ENCODE measurements around the gene SORCS3.

SORCS3 gene

DNA sequence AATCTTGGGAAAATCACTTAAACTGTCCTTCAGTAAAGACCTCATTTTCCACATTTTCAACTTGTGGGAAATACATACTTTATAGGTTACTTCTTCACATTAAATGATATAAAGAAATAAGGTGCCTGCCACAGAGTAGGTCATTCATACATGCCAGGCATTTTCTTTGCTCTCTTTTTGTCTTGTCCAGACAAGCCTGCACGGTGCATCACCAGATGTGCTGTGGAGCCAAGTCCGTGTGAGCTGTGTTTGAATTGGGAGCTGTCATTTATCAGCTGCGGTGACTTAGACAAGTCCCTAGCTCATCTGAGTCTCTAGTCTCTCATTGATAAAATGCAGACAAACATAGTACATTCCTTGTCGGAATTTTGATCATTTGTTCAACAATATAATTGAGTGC is 432.9 kb downstream of the SORCS3 start:
- Histone ChIP-seq H4K20me1 (ENCODE audit: insufficient read depth, low read length, poor library complexity, severe bottlenecking) (no peaks in the 10 kb centered on the region), H3K9ac (ENCODE audit: low read depth, low read length, poor library complexity, severe bottlenecking) (no peak overlapping the region), H3K4me1 (ENCODE audit: insufficient read depth, low read length, poor library complexity, severe bottlenecking) (no peaks in the 10 kb centered on the region), H2AFZ (ENCODE audit: low read length) (no peak overlapping the region), H3K4me3 (ENCODE audit: low read length, poor library complexity, severe bottlenecking) (no peak overlapping the region), H3K36me3 (ENCODE audit: insufficient read depth, low read length) (no peaks in the 10 kb centered on the region), H3K79me2 (ENCODE audit: insufficient read depth, low read length) (no peaks in the 10 kb centered on the region), H3K9me3 (ENCODE audit: insufficient read depth, low read depth, low read length) (no peaks in the 10 kb centered on the region), H3F3A (ENCODE audit: low read depth) (no peaks in the 10 kb centered on the region), H3K27me3 (ENCODE audit: insufficient read depth, low read length, poor library complexity, severe bottlenecking) (no peaks in the 10 kb centered on the region), H3K4me2 (ENCODE audit: low read depth, low read length, poor library complexity, severe bottlenecking) (no peak overlapping the region), H3K9me2 (replicated peaks; ENCODE audit: low read depth, low read length) (no peaks in the 10 kb centered on the region)
- TF ChIP-seq EZH2phosphoT487 (IDR thresholded peaks at IDR 0.05; ENCODE audit: borderline replicate concordance) (no peak), CTCF (conservative IDR thresholded peaks at IDR 0.05; ENCODE audit: low read length) (no peak)

GRCh38 chr10:105075031-105075430 is 433.9 kb downstream of the SORCS3 start:
- no peak overlapping the region for H3K4me3 ChIP-seq (ENCODE audit: low read length, poor library complexity, severe bottlenecking)
- H3K4me1 ChIP-seq (ENCODE audit: insufficient read depth, low read length, poor library complexity, severe bottlenecking): no peaks in the 10 kb centered on the region
- no peaks in the 10 kb centered on the region for H3K36me3 ChIP-seq (ENCODE audit: insufficient read depth, low read length)
- no peaks in the 10 kb centered on the region for H3K9me3 ChIP-seq (ENCODE audit: insufficient read depth, low read depth, low read length)
- no peak overlapping the region for H3K9ac ChIP-seq (ENCODE audit: low read depth, low read length, poor library complexity, severe bottlenecking)
- no peaks in the 10 kb centered on the region for H3K9me2 ChIP-seq (replicated peaks; ENCODE audit: low read depth, low read length)
- H3K79me2 ChIP-seq (ENCODE audit: insufficient read depth, low read length): no peaks in the 10 kb centered on the region
- H4K20me1 ChIP-seq (ENCODE audit: insufficient read depth, low read length, poor library complexity, severe bottlenecking): no peaks in the 10 kb centered on the region
- H3F3A ChIP-seq (ENCODE audit: low read depth): no peaks in the 10 kb centered on the region
- H3K4me2 ChIP-seq (ENCODE audit: low read depth, low read length, poor library complexity, severe bottlenecking): no peak overlapping the region
- TF ChIP-seq CTCF (conservative IDR thresholded peaks at IDR 0.05; ENCODE audit: low read length): no peak
- no peak for TF ChIP-seq EZH2phosphoT487 (IDR thresholded peaks at IDR 0.05; ENCODE audit: borderline replicate concordance)
- H3K27me3 ChIP-seq (ENCODE audit: insufficient read depth, low read length, poor library complexity, severe bottlenecking): no peaks in the 10 kb centered on the region
- H2AFZ ChIP-seq (ENCODE audit: low read length): no peak overlapping the region

DNA sequence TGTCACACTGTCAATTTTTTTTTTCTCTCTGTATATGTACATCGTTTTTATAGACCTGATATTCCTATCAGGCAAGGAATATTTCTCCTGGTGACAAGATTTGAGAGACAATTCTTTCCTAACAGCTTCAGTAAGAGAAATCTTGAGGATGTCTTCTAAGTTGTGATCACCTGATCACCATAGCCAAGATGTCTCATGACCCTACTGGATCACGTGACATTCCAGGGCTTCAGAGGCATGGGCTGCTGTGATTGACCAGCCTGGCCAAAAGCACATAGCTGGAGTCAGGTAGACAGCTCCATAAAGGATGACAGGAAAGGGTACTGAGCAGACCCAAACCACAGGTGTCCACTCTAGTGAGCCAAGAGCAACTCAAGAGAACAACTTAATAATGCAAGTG is 444.9 kb downstream of the SORCS3 start:
- Histone ChIP-seq H3K27me3 (ENCODE audit: insufficient read depth, low read length, poor library complexity, severe bottlenecking) (no peaks in the 10 kb centered on the region), H3K9me2 (replicated peaks; ENCODE audit: low read depth, low read length) (no peaks in the 10 kb centered on the region; the same call in 1 of the 2 replicates), H3K4me3 (ENCODE audit: low read length, poor library complexity, severe bottlenecking) (no peak overlapping the region), H3K9ac (ENCODE audit: low read depth, low read length, poor library complexity, severe bottlenecking) (no peak overlapping the region), H3K4me2 (ENCODE audit: low read depth, low read length, poor library complexity, severe bottlenecking) (no peak overlapping the region), H2AFZ (ENCODE audit: low read length) (no peak overlapping the region), H3K79me2 (ENCODE audit: insufficient read depth, low read length) (no peaks in the 10 kb centered on the region), H3K36me3 (ENCODE audit: insufficient read depth, low read length) (no peaks in the 10 kb centered on the region), H3K9me3 (ENCODE audit: insufficient read depth, low read depth, low read length) (no peaks in the 10 kb centered on the region), H3K4me1 (ENCODE audit: insufficient read depth, low read length, poor library complexity, severe bottlenecking) (no peaks in the 10 kb centered on the region), H3F3A (ENCODE audit: low read depth) (no peaks in the 10 kb centered on the region), H4K20me1 (ENCODE audit: insufficient read depth, low read length, poor library complexity, severe bottlenecking) (no peaks in the 10 kb centered on the region)
- TF ChIP-seq CTCF (conservative IDR thresholded peaks at IDR 0.05; ENCODE audit: low read length) (no peak), EZH2phosphoT487 (IDR thresholded peaks at IDR 0.05; ENCODE audit: borderline replicate concordance) (no peak)

Data from Loucy (cell line).